Measurements from ENCODE around the gene THUMPD1.
A peak's percentile ranks its signal among the peaks of the same experiment; 100 is the strongest.
"Not testable (repeated sequence)": the region's sequence is repeated elsewhere in the genome, so short reads cannot be mapped to it uniquely, and the experiment has no call there.

Gene THUMPD1

GRCh38 chr16:20747030-20747816, 5.6 kb upstream of the THUMPD1 start:
- no peak for DNase-seq (ENCODE audit: low read depth in 2 of 2)

GRCh38 chr16:20746461-20746860, 4.8 kb upstream of the THUMPD1 start:
- DNase-seq (ENCODE audit: low read depth in 2 of 2), result no peak

DNA sequence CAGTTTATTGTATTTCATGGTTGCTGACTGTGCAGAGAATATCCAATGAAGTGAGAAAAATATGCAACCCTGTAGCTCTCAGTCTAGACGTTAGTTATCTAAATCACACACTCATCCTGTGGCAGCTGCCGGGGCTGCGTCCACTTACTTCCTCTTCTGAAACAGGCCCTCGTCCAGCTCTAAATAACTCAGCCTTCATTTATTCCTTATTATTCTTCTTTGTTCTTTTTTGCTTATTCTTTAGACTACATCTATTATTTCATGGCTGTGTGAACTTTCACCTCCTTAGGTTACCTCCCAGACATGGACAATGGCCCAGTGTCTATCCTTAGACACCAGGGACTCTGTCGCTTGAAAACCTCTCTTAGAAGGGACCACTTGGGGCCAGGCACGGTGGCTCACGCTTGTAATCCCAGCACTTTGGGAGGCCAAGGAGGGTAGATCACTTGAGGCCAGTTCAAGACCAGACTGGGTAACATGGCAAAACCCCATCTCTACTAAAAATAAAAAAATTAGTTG, 3.4 kb upstream of the THUMPD1 start:
- no peak for DNase-seq (ENCODE audit: low read depth in 2 of 2)

DNA sequence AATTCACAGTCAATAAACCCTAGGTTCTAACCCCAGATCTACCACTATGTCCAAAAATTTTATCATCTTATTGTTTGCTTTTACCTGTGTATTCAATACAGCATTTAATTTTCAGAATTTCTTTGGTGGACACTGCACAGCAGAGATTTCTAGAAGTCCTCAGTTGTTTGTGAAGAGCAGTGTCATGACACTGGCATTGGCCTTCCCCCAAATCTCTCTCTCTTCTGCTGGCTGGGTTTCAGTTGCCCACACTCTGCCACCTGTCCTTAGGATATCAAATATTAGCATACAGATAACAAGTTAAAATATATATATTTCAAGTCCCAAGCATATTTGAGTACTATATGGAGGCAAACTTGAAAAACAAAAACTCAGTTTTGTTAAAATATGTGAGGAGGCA, 2.0 kb upstream of the THUMPD1 start:
- no peak for DNase-seq (ENCODE audit: low read depth in 2 of 2)

- DNase-seq (ENCODE audit: low read depth in 2 of 2), result peak; percentile 85 to 86
Measured at GRCh38 chr16:20740901-20741521, 607 bp downstream of the THUMPD1 start.

DNA sequence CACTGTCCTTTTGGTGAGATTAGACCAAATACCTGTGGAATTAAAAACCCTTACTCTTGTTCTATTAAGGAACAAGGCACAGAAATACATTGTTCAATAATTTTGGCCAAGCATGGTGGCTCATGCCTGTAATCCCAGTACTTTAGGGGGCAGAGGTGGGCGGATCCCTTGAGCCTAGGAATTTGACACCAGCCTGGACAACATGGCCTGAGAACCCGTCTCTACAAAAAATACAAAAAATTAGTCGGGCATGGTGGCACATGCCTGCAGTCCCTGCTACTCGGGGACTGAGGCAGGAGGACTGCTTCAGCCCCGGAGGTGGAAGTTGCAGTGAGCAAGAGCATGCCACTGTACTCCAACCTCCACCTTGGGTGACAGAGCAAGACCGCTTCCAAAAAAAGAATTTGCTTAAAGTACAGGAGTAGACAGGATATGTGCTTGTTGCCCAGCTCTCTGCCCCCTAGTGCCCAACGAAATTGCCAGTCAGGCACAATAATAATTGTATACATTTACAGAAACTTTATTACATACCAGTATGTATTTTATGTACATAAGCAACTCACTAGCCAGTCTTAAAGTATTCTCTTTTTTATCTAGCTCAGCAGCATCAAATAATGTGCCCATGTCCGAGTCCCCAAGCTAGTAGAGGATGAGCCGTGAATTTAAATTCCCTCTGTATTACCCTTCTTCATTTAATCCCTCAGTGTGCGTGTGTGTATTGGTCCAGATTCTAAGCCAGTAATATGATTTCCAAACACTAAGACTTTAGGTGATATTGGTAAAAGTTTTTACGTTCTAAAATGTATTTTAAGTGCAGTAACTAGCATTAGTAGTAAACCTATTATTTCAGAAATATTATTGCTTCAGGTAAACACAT, 1.4 kb downstream of the THUMPD1 start:
- no peak for DNase-seq (ENCODE audit: low read depth in 2 of 2)

DNA sequence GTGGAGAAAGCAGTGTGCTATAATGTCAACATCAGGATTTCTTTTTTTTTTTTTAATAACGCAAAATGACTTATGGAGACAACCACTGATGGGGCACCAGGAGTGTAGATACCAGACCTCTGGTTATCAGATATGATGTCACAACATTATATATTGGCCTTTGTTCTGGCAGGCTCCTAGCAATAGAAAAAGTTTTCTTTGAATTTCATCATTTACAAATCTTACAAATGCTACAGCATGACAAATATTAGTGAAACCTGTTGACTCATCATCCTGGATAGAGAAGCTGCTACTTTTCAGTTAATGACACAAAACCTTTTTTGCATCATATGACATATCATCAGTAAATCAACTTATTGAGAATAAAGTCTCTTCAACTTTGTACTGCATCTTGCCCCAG, 6.1 kb downstream of the THUMPD1 start:
- no peak for DNase-seq (ENCODE audit: low read depth in 2 of 2)

- DNase-seq (ENCODE audit: low read depth in 2 of 2), result no peak
Measured at GRCh38 chr16:20734782-20735181, 6.8 kb downstream of the THUMPD1 start.

DNA sequence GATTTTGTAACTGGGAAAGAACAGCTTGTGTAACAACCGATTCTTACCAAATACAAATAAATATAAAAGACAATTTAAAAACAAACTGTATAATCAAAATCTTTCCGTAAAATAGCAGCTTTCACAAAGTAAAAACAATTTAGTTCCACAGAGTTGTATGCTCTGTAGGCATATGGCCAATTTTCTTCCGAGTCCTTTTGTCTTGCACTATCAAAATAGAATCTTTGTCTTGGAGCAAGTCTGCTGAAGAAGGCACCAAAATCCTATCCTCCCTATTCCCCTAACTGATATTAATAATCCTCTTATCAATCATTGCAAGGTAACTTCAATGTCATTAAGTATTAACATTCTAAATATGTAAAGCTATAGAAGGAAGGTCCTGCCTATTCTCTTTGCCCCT, 7.6 kb downstream of the THUMPD1 start:
- no peak for DNase-seq (ENCODE audit: low read depth in 2 of 2)

DNA sequence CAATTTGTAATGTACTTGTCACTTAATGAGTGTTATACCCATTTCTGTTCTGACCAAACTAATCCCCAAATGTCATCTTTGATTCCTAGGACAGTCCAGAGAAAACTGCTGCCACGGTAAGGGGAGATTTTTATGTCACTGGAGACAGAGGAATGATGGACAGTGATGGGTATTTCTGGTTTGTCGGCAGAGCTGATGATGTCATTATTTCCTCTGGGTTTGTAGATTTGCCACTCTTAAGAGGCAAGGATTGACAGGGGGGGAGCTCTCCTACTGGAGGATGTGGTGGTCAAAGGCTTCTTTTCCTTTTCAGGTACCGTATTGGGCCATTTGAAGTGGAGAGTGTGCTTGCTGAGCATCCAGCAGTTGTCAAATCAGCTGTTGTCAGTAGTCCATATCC, 12.5 kb downstream of the THUMPD1 start:
- no peak for DNase-seq (ENCODE audit: low read depth in 2 of 2)

- DNase-seq (ENCODE audit: low read depth in 2 of 2), result no peak
Measured at GRCh38 chr16:20727181-20727580, 14.4 kb downstream of the THUMPD1 start.

DNA sequence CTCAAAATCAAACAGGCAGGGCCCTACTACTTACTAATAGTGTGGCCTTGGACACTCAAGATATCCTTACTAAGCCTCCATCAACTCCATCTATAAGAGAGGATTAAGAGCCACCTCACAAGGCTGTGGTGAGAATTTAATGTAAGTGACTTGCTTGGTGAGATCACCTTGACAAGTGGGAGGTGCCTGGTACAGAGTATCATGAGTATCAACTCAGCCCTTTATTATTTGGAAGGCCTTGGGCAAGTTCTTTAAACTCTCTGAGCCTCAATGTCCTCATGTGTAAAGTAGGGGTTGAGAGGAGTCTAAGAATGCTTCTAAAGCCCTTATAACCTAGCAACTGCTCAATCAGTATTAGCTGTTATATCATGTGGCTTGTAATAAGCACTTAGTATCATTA, 15.0 kb downstream of the THUMPD1 start:
- DNase-seq (ENCODE audit: low read depth in 2 of 2), result no peak

- DNase-seq (ENCODE audit: low read depth in 2 of 2), result no peak
Measured at GRCh38 chr16:20720251-20720650, 21.4 kb downstream of the THUMPD1 start.

- DNase-seq (ENCODE audit: low read depth in 2 of 2), result not testable (repeated sequence)
Measured at GRCh38 chr16:20717718-20718117, 23.9 kb downstream of the THUMPD1 start.

- DNase-seq (ENCODE audit: low read depth in 2 of 2), result no peak
Measured at GRCh38 chr16:20711277-20711911, 30.2 kb downstream of the THUMPD1 start.

- DNase-seq (ENCODE audit: low read depth in 2 of 2), result not testable (repeated sequence)
Measured at GRCh38 chr16:20708129-20708528, 33.5 kb downstream of the THUMPD1 start.

- DNase-seq (ENCODE audit: low read depth in 2 of 2), result no peak
Measured at GRCh38 chr16:20707461-20707860, 34.2 kb downstream of the THUMPD1 start.

- not testable (repeated sequence) for DNase-seq (ENCODE audit: low read depth in 2 of 2)
Measured at GRCh38 chr16:20705972-20706371, 35.6 kb downstream of the THUMPD1 start.

DNA sequence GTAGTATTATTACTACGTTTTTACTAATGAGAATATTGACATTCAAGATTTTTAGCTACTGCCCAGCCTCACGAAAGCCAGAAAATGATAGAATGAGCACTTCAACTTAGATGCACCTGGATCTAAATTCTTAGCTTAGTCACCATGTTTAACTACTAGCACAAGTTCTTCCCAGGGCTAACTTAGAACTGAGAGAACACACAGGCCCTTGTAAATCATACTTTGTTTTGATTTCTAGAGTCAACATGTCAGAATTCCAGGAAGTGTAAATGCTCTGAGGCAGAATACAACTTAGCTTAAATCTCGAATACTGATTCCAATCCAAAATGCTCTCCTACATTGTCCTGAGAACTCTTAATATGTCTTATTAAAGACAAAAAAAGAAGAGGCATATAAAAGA, 37.3 kb downstream of the THUMPD1 start:
- no peak for DNase-seq (ENCODE audit: low read depth in 2 of 2)

DNA sequence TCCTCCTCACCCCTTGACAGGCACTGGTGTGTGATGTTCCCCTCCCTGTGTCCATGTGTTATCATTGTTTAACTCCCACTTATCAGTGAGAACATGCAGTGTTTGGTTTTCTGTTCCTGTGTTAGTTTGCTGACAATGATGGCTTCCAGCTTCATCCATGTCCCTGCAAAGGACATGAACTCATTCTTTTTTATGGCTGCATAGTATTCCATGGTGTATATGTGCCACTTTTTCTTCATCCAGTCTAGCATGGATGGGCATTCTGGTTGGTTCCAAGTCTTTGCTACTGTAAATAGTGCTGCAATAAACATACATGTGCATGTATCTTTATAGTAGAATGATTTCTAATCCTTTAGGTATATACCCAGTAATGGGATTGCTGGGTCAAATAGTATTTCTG, 39.9 kb downstream of the THUMPD1 start:
- DNase-seq (ENCODE audit: low read depth in 2 of 2), result not testable (repeated sequence)

DNA sequence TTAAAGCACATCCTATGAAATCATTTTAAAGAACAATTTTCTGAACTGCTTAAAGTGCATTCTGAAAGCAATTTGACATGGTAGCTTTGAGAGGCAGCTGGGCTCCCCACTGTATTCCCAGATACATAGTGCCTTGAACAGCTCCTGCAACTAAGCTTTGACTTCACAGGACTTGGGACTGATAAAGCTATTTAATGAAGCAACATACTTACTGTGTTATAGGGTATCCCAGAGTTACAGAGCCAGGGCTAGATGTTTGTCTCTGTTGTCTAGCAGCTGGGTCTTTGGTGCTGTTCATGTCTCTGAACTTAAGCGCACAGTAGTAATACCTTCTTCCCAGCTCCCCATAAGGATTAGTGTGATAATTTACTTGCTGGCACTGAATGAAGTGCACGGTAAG, 45.0 kb downstream of the THUMPD1 start:
- DNase-seq (ENCODE audit: low read depth in 2 of 2), result no peak

GRCh38 chr16:20695024-20695423, 46.6 kb downstream of the THUMPD1 start:
- DNase-seq (ENCODE audit: low read depth in 2 of 2), result no peak
